ENCODE results near the gene MINDY3.

The MINDY3 gene

DNA sequence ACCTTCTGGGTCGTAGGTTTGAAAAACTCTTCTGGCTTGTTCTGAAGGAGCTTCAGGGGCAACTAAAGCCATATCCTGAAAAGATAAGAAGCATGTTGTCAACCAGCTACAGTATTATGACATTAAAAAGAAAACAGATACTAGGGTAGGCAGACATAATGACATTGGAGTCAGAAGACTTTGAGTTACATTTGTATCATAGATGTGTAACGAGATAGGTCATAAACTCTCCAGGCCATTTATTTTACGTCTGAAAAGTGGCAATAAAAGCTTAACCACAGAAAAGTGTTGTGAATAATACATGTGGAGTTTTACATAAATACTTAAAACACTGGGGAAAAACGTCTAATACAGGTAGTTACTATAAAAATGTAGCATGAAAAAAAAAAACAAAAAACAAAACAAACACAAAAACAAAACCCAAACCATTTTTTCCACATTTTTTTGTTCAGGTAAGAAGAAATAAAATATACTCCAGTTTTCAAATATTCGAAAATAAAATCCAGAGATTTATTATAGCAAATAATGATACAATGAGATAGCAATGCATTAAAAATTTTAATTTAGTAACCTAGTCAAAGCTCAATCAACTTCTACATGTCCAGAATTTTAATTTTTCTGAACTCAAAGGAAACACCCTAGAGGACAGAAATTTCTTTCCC lies 64.1 kb downstream of the MINDY3 start (continued):
- TF ChIP-seq ZBTB20 (tag by site-specific recombination; IDR thresholded peaks at IDR 0.05) (0 out of 2 replicates have a peak, but pooled peaks have one; percentile 25), ZNF561 (tag by site-specific recombination; IDR thresholded peaks at IDR 0.05; ENCODE audit: borderline replicate concordance) (peak; percentile 25; the same call in 1 of the 2 replicates), ZNF549 (tag by site-specific recombination; IDR thresholded peaks at IDR 0.05) (no peak), KLF9 (tag by site-specific recombination; IDR thresholded peaks at IDR 0.05; ENCODE audit: low read depth) (no peak), IKZF3 (tag by site-specific recombination; IDR thresholded peaks at IDR 0.05) (peak; percentile 94), ZNF37A (tag by site-specific recombination; IDR thresholded peaks at IDR 0.05) (no peak), ZNF501 (tag by site-specific recombination; IDR thresholded peaks at IDR 0.05) (peak; percentile 40; the same call in 1 of the 2 replicates), ZNF623 (tag by site-specific recombination; IDR thresholded peaks at IDR 0.05) (no peak), SCRT2 (tag by site-specific recombination; IDR thresholded peaks at IDR 0.05) (no peak), KLF1 (tag by site-specific recombination; IDR thresholded peaks at IDR 0.05) (no peak; the same call in 1 of the 2 replicates), ZNF530 (tag by site-specific recombination; IDR thresholded peaks at IDR 0.05; ENCODE audit: low read depth) (no peak), GFI1B (tag by site-specific recombination; IDR thresholded peaks at IDR 0.05) (peak; percentile 79), REPIN1 (tag by site-specific recombination; IDR thresholded peaks at IDR 0.05; ENCODE audit: low read depth) (no peak), ZNF202 (tag by site-specific recombination; IDR thresholded peaks at IDR 0.05; ENCODE audit: borderline replicate concordance) (no peak), ZNF112 (tag by site-specific recombination; IDR thresholded peaks at IDR 0.05) (no peak), ZNF169 (tag by site-specific recombination; IDR thresholded peaks at IDR 0.05) (no peak), ZXDB (tag by site-specific recombination; IDR thresholded peaks at IDR 0.05) (peak; percentile 97), ZEB2 (tag by site-specific recombination; IDR thresholded peaks at IDR 0.05) (peak; percentile 97), ZBTB8A (tag by site-specific recombination; IDR thresholded peaks at IDR 0.05) (peak; percentile 42), TCF7L2 (IDR thresholded peaks at IDR 0.05; ENCODE audit: borderline replicate concordance, low read depth, low read length) (peak; percentile 78)
- TF ChIP-seq, protein P1, sequence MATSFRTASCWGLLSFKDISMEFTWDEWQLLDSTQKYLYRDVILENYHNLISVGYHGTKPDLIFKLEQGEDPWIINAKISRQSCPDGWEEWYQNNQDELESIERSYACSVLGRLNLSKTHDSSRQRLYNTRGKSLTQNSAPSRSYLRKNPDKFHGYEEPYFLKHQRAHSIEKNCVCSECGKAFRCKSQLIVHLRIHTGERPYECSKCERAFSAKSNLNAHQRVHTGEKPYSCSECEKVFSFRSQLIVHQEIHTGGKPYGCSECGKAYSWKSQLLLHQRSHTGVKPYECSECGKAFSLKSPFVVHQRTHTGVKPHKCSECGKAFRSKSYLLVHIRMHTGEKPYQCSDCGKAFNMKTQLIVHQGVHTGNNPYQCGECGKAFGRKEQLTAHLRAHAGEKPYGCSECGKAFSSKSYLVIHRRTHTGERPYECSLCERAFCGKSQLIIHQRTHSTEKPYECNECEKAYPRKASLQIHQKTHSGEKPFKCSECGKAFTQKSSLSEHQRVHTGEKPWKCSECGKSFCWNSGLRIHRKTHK (tag by site-specific recombination; IDR thresholded peaks at IDR 0.05) = no peak
- TF ChIP-seq, protein P2, sequence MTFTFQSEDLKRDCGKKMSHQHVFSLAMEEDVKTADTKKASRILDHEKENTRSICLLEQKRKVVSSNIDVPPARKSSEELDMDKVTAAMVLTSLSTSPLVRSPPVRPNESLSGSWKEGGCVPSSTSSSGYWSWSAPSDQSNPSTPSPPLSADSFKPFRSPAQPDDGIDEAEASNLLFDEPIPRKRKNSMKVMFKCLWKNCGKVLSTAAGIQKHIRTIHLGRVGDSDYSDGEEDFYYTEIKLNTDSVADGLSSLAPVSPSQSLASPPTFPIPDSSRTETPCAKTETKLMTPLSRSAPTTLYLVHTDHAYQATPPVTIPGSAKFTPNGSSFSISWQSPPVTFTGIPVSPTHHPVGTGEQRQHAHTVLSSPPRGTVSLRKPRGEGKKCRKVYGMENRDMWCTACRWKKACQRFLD (tag by site-specific recombination; IDR thresholded peaks at IDR 0.05) = no peak
- TF ChIP-seq, protein P3, sequence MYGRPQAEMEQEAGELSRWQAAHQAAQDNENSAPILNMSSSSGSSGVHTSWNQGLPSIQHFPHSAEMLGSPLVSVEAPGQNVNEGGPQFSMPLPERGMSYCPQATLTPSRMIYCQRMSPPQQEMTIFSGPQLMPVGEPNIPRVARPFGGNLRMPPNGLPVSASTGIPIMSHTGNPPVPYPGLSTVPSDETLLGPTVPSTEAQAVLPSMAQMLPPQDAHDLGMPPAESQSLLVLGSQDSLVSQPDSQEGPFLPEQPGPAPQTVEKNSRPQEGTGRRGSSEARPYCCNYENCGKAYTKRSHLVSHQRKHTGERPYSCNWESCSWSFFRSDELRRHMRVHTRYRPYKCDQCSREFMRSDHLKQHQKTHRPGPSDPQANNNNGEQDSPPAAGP (tag by site-specific recombination; IDR thresholded peaks at IDR 0.05) = no peak
- TF ChIP-seq, protein P4, sequence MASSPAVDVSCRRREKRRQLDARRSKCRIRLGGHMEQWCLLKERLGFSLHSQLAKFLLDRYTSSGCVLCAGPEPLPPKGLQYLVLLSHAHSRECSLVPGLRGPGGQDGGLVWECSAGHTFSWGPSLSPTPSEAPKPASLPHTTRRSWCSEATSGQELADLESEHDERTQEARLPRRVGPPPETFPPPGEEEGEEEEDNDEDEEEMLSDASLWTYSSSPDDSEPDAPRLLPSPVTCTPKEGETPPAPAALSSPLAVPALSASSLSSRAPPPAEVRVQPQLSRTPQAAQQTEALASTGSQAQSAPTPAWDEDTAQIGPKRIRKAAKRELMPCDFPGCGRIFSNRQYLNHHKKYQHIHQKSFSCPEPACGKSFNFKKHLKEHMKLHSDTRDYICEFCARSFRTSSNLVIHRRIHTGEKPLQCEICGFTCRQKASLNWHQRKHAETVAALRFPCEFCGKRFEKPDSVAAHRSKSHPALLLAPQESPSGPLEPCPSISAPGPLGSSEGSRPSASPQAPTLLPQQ (tag by site-specific recombination; IDR thresholded peaks at IDR 0.05) = peak; percentile 50; the same call in 1 of the 2 replicates
- TF ChIP-seq, protein P5, sequence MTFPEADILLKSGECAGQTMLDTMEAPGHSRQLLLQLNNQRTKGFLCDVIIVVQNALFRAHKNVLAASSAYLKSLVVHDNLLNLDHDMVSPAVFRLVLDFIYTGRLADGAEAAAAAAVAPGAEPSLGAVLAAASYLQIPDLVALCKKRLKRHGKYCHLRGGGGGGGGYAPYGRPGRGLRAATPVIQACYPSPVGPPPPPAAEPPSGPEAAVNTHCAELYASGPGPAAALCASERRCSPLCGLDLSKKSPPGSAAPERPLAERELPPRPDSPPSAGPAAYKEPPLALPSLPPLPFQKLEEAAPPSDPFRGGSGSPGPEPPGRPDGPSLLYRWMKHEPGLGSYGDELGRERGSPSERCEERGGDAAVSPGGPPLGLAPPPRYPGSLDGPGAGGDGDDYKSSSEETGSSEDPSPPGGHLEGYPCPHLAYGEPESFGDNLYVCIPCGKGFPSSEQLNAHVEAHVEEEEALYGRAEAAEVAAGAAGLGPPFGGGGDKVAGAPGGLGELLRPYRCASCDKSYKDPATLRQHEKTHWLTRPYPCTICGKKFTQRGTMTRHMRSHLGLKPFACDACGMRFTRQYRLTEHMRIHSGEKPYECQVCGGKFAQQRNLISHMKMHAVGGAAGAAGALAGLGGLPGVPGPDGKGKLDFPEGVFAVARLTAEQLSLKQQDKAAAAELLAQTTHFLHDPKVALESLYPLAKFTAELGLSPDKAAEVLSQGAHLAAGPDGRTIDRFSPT (tag by site-specific recombination; IDR thresholded peaks at IDR 0.05) = peak; percentile 94
- TF ChIP-seq, protein P6, sequence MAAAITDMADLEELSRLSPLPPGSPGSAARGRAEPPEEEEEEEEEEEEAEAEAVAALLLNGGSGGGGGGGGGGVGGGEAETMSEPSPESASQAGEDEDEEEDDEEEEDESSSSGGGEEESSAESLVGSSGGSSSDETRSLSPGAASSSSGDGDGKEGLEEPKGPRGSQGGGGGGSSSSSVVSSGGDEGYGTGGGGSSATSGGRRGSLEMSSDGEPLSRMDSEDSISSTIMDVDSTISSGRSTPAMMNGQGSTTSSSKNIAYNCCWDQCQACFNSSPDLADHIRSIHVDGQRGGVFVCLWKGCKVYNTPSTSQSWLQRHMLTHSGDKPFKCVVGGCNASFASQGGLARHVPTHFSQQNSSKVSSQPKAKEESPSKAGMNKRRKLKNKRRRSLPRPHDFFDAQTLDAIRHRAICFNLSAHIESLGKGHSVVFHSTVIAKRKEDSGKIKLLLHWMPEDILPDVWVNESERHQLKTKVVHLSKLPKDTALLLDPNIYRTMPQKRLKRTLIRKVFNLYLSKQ (tag by site-specific recombination; IDR thresholded peaks at IDR 0.05; ENCODE audit: borderline replicate concordance) = no peak
- TF ChIP-seq, protein P7, sequence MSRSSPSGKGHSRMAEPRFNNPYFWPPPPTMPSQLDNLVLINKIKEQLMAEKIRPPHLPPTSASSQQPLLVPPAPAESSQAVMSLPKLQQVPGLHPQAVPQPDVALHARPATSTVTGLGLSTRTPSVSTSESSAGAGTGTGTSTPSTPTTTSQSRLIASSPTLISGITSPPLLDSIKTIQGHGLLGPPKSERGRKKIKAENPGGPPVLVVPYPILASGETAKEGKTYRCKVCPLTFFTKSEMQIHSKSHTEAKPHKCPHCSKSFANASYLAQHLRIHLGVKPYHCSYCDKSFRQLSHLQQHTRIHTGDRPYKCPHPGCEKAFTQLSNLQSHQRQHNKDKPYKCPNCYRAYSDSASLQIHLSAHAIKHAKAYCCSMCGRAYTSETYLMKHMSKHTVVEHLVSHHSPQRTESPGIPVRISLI (tag by site-specific recombination; IDR thresholded peaks at IDR 0.05) = peak; percentile 74; the same call in 1 of the 2 replicates

Measured in HEK293 (cell line).